Transverse colon (tissue), 3 donors: ENCODE results near the gene PARM1.

Source experiments
- CTCF ChIP-seq, 5 experiments: fragments of 200-600 bp in 3 of 5; fragments of 450-650 bp in 2 of 5; sonication (generic) in 3 of 5; IDR thresholded peaks; 1 replicate in 2 of 5; 2 replicates in 3 of 5; pipeline ENCODE4 v1.5.1; 2016 to 2017; ENCODE audit warnings: antibody characterized with exemption in 5 of 5, inconsistent platforms in 3 of 5, mild to moderate bottlenecking in 2 of 5, moderate library complexity in 1 of 5
- EP300 ChIP-seq: sonication (generic); formaldehyde crosslinking; IDR thresholded peaks from one replicate; pipeline ENCODE4 v1.6.1; 2017; ENCODE audit warnings: antibody characterized with exemption, low read depth
- POLR2A ChIP-seq: fragments of 450-650 bp; IDR thresholded peaks from one replicate; pipeline ENCODE4 v1.6.1; 2016; ENCODE audit warnings: antibody characterized with exemption, mild to moderate bottlenecking, moderate library complexity

GRCh38 chr4:75031775-75032174 is 98.9 kb downstream of the PARM1 start:
- TF ChIP-seq CTCF (IDR thresholded peaks at IDR 0.05), result no peak
- TF ChIP-seq POLR2A, result no peak
- no peak for TF ChIP-seq EP300
